Kidney capillary endothelial cell (primary cell): ENCODE data around the gene ELOVL6.
"Not testable (repeated sequence)": the region's sequence is repeated elsewhere in the genome, so short reads cannot be mapped to it uniquely, and the experiment has no call there.

Experiments
- DNase-seq: peaks from one replicate; pipeline ENCODE4 v3.0.0-alpha.2; 2018; ENCODE audit warnings: low spot score

Gene ELOVL6

GRCh38 chr4:110198435-110199416 lies at the start of gene ELOVL6:
Gene ELOVL6, minus strand, starts transcription at chr4:110198615. Its CDS starts 280 bp downstream, at chr4:110198335.
- peak; percentile 33 for DNase-seq

- no peak for DNase-seq
These were observed 49.7 kb upstream of the ELOVL6 start for GRCh38 chr4:110248100-110248499.

- no peak for DNase-seq
These were observed 49.2 kb upstream of the ELOVL6 start for GRCh38 chr4:110247591-110247990.

- DNase-seq, result no peak
These were observed 47.2 kb upstream of the ELOVL6 start for GRCh38 chr4:110245577-110245976.

- DNase-seq, result no peak
These were observed 37.9 kb upstream of the ELOVL6 start for GRCh38 chr4:110236324-110236723.

- DNase-seq, result not testable (repeated sequence)
These were observed 35.2 kb upstream of the ELOVL6 start for GRCh38 chr4:110233581-110233980.

GRCh38 chr4:110231869-110232268 lies 33.5 kb upstream of the ELOVL6 start:
- DNase-seq, result no peak

GRCh38 chr4:110229266-110229665 lies 30.9 kb upstream of the ELOVL6 start:
- no peak for DNase-seq

GRCh38 chr4:110224812-110225211 lies 26.4 kb upstream of the ELOVL6 start:
- DNase-seq, result no peak

GRCh38 chr4:110224142-110224541 lies 25.7 kb upstream of the ELOVL6 start:
- no peak for DNase-seq

GRCh38 chr4:110218935-110219334 lies 20.5 kb upstream of the ELOVL6 start:
- DNase-seq, result not testable (repeated sequence)

GRCh38 chr4:110217181-110217580 lies 18.8 kb upstream of the ELOVL6 start:
- not testable (repeated sequence) for DNase-seq

GRCh38 chr4:110216129-110216528 lies 17.7 kb upstream of the ELOVL6 start:
- no peak for DNase-seq

- no peak for DNase-seq
These were observed 13.3 kb upstream of the ELOVL6 start for GRCh38 chr4:110211770-110212061.

- DNase-seq, result peak; percentile 47
These were observed 12.8 kb upstream of the ELOVL6 start for GRCh38 chr4:110211007-110211769.

- DNase-seq, result no peak
These were observed 10.0 kb upstream of the ELOVL6 start for GRCh38 chr4:110208419-110208818.

- no peak for DNase-seq
These were observed 8.8 kb upstream of the ELOVL6 start for GRCh38 chr4:110207233-110207632.

- no peak for DNase-seq
These were observed 3.6 kb upstream of the ELOVL6 start for GRCh38 chr4:110202024-110202423.

- DNase-seq, result no peak
These were observed 3.1 kb upstream of the ELOVL6 start for GRCh38 chr4:110201502-110201901.

GRCh38 chr4:110200689-110201088 lies 2.3 kb upstream of the ELOVL6 start:
- DNase-seq, result no peak

- DNase-seq, result peak; percentile 22
These were observed 373 bp downstream of the ELOVL6 start for GRCh38 chr4:110198049-110198434.

GRCh38 chr4:110197529-110198042 lies 829 bp downstream of the ELOVL6 start:
- peak; percentile 19 for DNase-seq
